NCI-H510A treated with DMSO at 0.1 percent for 48 hours (cell line): ENCODE measurements around the gene OCA2.

Experiments
- DNase-seq: peaks from one replicate; lab custom pipeline; 2025; lab: John Stamatoyannopoulos, UW

The OCA2 gene

GRCh38 chr15:27937851-27938250 lies 161.3 kb downstream of the OCA2 start:
- DNase-seq: no peak

GRCh38 chr15:27936164-27936563 lies 163.0 kb downstream of the OCA2 start:
- no peak for DNase-seq

- DNase-seq: no peak
These were observed 163.8 kb downstream of the OCA2 start for GRCh38 chr15:27935328-27935727.

DNA sequence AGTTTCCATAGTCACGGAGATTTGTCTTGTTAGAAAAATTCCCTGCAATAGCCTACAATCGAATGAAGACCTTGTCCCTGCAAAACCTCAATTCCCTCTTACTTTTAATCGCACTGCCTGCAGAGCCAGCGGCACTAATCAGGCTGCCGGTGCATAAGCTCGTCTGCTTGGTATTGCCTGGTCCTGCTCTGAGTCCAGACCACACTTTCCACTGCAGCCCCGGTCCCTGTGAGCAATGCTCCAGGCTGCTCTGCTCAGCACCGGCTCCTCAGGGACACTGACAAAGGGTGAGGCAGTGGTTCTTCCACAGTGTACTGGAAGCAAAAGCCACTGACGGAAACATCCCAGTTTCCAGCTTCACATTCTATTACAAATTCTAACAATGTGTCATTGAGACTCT lies 164.3 kb downstream of the OCA2 start:
- no peak for DNase-seq

- no peak for DNase-seq
These were observed 165.6 kb downstream of the OCA2 start for GRCh38 chr15:27933562-27933961.

- no peak for DNase-seq
These were observed 166.5 kb downstream of the OCA2 start for GRCh38 chr15:27932600-27932999.

DNA sequence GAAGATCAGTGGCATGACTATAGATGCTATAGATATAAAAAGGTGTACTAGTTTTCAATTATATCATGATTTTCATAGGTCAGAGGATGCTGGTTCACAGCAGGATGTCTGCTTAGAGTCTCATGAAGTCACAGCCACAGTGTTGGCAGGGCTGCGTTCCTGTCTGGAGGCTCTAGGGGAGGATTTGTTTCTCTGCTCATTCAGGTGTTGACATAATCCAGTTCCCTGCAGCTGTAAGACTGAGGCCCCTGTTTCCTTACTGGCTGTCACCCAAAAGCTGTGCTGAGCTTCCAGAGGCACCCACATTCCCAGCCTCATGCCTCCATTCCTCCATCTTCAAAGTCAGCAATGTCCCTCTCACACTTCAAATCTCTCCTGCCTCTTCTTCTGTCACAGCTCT lies 170.7 kb downstream of the OCA2 start:
- no peak for DNase-seq

DNA sequence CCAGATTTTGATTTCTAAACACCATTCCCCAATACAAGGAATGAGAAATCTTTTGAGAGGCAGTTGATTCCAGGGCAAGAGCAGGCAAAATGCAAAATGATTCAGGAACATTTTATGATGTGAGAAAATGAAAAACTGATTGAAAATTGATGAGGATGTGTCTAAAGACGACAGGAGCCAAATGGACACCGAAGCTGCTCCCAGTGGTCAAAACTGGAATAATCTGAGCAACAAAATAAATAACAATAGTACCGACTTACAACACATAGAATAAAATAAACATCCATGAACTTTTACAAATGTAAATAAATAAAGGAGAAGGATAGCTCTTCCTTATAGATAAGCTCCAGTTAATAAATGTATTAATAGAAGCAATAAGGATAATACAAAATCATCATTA lies 186.8 kb downstream of the OCA2 start:
- DNase-seq: no peak

DNA sequence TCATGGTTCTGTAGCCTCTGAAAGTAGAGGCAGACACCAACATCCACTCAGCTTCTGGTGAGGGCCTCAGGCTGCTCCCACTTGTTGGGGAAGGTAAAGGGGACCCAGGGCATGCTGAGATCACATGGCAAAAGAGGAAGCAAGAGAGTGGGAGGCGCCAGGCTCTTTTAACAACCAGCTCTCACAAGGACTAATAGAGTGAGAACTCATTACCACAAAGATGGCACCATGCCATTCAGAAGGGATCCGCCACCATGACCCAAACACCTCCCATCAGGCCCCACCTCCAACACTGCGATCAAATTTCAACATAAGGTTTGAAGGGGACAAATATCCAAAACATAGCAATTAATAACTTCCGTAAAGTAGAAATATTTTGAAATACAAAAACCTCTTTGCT lies 192.3 kb downstream of the OCA2 start:
- no peak for DNase-seq

DNA sequence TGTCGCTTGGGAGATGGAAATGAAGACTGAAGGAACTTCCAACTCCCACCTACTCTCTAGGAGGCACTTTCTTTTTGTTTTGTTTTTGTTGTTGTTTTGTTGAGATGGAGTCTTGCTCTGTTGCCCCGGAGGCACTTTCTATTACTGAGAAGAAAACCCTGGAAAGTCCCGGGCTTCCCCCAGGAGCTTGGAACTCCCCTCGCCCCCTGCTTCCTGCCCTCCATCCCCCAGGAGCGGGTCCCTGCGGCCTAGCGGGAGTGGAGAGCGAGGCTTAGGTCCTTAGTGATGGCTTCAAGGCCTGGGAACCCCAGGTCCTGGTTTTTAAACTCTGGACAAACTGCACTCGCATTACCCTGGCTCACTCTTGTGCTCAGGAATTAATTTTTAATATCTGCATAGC lies 195.7 kb downstream of the OCA2 start:
- DNase-seq: no peak

- DNase-seq: no peak
These were observed 196.3 kb downstream of the OCA2 start for GRCh38 chr15:27902680-27903385.

GRCh38 chr15:27899583-27900285 lies 199.4 kb downstream of the OCA2 start:
- no peak for DNase-seq

DNA sequence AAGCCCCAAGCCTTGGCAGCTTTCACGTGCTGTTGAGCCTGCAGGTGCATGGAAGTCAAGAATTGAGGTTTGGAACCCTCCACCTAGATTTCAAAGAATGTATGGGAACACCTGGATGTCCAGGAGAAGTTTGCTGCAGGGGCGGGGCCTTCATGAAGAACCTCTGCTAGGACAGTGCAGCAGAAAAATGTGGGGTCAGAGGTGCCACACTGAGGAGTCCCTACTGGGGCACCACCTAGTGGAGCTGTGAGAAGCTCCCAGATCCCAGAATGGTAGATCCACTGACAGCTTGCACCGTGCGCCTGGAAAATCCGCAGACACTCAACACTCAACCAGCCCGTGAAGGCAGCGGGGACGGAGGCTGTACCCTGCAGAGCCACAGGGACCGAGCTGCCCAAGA lies 201.6 kb downstream of the OCA2 start:
- DNase-seq: no peak

DNA sequence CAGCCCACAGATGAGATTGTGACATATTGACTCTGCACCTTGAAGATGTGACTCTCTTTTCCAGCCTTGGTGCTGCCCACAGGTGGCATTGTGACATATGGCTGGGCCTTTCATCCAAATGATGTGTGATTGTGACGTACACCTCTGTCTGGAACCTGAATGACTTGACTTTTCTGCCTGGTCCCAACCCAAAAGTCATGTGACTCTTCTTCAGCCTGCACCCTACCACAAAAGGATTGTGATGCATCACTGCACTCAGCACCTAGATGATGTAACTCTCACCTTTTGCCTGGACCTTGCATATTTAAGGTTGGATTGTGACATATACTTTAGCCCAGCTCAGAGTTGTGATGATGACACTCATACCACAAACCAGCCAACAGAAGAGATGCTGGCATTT lies 204.5 kb downstream of the OCA2 start:
- DNase-seq: no peak

DNA sequence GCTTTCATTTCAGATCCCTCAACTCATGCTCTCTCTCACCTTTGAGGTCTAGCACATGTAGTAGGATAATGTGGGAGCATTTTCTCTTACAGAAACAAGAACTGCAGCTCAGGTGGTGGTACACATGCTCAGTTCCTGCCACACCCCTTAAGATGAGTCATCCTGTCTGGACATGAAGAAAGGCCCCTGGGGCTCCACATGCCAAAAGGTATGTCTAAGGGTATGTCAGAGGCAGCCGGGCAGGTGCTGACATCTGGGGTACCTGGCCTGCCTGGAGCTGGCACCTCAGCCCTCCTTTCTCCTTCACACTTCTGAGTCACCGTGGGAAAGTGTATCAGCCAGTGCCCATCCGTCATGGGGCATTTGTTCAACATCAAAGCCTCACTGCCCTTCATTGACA lies 209.9 kb downstream of the OCA2 start:
- DNase-seq: no peak

DNA sequence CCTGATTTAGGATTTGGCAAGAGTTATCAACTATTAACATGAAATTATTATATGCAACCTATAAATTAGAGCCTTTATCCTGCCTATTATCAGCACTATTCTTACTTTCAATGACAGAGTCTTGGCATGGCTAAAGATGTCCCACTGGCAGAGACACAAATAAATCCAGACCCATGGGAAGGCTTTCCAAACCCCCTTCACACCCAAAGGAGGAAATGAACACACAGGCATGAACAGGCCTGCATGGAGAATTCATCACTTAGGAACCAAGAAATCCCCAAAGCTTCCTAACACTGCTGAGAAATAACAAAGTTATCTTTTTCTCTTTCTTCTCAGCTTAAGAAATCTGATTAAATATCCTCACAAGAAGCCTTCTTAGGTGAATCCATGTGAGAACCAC lies 213.9 kb downstream of the OCA2 start:
- no peak for DNase-seq

DNA sequence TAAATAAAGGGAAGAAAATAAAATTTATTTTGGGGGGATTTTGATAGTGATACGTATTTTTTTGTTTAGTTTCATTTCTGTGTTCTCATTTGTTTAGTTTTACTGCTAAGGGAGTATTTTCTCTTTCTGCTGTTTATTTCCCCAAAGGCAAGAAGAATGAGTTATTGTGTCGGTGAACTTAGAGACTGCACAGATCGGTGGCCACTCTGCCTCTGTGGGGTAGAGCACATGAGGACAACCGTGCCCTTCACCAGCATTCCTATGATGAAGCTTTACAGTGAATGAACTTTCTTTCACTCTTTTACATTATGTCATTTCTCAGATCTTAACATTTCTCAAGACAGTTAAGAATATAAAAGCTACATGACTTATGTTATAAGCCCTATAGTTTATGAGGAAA lies 214.4 kb downstream of the OCA2 start:
- DNase-seq: no peak

- no peak for DNase-seq
These were observed 220.3 kb downstream of the OCA2 start for GRCh38 chr15:27878841-27879240.

DNA sequence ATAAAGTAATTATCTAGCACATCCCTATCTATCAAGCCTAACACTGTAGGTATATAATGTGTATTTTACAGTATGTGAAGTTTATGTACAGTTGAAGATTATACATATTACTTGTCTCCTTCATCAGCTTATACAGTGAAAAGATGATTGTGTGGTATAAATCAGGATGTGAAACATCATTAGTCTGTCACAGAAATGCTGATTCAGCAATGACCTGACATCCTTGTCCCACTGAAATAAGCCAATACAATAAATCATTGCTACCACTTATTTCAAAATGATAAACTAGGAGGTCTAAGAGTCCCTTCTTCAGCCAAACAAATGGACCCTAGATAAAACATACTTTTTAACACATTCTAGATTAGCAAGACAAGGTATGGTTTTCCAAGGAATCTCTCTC lies 225.3 kb downstream of the OCA2 start:
- DNase-seq: no peak

DNA sequence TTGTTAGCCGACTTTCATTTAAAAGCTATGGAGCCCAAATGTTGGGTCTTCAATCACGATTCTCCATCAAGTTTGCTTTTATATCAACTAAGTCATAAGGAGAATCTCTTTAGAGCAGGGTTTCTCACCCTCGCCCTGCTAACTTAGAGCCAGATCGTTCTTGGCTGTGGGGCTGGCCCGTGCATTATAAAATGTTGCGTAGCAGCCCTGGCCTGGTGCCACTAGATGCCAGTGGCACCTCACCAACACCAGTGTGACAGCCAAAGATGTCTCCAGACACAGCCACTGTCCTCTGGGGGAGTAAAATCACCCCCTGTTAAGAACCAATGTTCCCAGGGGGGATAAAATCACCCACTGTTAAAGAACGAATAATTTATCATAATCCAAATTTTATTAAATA lies 226.1 kb downstream of the OCA2 start:
- DNase-seq: no peak

DNA sequence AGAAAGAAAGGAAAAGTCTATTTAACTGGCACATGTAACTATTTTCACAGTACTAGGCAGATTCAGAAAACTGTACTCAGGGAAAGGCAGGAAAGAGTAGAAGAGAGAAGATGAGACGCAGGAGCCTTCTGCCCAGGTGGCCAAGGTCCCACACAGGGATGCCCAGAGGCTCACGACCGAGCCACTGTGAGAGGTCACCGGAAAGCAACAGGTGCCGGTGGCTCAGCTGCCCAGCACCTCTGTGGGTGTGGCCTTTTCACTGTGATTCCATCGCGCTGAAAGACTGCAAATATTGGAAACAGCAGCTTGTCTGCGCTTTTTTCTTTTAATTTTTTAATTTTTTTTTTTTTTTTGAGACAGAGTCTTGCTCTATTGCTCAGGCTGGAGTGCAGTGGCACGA lies 226.8 kb downstream of the OCA2 start:
- DNase-seq: no peak

DNA sequence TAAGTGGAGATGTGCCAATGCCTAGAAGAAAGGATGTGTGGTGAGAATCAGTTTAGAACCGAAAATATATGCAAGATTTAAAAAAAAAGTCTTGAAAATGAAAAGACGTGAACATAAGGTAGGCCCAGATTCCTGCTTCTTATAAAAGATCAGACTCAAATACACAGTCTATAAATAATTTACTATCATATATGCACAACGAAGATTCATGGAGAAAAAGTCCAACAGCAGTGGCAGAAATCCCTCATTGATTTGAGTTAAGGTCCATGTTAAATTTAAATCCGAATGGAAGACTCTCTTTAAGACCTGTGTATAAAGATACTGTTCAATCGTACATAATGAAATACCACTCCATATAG lies 227.2 kb downstream of the OCA2 start:
- no peak for DNase-seq

DNA sequence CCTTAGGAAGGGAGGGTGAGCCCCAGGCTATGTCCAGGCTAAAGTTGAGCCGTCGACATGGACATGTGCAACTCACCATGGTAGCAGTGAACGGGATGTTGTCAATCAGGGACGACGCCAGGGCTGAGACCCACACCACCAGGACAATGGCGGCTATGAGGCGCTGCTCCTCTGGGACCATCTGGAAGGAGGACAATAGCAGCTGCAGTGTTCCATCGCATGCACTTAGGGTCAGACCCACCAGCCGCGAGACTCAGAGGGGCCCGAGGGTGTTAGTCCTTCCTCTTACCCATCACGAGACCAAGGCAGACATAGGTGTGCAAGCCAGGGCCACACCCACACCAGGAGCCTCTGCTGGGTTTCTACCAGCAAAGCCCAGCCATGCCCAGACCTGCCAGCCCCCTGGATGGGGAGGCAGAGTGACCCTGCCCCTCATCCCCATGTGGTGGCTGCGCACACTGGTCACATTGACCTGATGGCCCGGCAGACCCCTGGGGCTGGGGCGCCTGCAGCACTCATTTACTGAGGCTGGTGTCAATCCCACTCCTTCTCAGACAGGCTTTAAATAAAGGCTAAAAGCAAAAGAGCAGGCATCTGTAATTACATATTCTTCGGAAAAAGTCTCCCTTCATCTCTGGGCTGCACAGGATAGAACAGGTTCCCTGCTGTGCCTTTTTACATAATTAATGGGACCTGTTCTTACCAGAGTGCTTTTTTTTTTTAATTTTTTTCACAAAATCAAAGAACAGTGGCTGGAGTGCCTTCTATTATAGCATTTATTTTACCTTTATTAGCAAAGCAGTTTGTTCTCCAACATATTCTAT lies 227.8 kb downstream of the OCA2 start:
- no peak for DNase-seq
